SKM-1 (cell line): ENCODE measurements around the gene EFCAB7.
A peak's percentile ranks its signal among the peaks of the same experiment; 100 is the strongest.
"Not testable (repeated sequence)": the region's sequence is repeated elsewhere in the genome, so short reads cannot be mapped to it uniquely, and the experiment has no call there.

Source experiments
- DNase-seq: peaks from one replicate; lab custom pipeline; 2025; ENCODE audit not compliant: unreplicated experiment; lab: John Stamatoyannopoulos, UW

Gene EFCAB7

DNA sequence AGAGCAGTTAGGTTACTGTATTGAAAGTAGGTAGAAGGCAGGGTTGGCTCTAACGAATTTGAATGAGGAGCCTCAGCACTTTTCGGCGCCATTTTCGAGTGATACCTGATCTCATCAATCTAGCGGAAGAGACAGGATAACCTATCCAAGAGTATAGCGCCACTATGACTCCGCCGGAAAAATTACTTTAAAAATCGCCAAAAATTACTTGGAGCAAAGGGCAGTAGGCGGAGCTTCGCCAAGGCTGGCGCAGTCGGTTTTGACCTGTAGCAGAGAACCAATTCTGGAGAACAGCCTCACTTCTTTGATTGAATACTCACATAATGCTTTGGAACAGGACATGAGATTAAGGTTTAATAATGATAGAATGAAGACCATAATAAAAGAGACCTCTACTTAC, 25.6 kb downstream of the EFCAB7 start:
- no peak for DNase-seq

DNA sequence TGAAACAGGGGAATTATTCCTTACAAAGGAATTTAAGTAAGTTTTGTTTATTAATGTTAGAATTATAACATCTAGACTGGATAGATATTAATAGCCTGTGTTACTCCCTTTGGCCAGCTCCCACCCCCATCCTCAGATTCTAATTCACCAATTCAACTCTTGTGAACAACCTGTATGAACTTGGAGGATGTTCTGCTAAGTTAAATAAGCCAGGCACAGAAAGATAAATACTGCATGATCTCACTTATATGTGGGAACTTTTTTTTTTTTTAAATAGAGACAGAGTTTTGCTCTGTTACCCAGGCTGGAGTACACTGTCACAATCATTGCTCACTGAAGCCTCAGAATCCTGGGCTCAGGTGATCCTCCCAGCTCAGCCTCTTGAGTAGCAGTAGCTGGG, 32.2 kb downstream of the EFCAB7 start:
- DNase-seq, result no peak

DNA sequence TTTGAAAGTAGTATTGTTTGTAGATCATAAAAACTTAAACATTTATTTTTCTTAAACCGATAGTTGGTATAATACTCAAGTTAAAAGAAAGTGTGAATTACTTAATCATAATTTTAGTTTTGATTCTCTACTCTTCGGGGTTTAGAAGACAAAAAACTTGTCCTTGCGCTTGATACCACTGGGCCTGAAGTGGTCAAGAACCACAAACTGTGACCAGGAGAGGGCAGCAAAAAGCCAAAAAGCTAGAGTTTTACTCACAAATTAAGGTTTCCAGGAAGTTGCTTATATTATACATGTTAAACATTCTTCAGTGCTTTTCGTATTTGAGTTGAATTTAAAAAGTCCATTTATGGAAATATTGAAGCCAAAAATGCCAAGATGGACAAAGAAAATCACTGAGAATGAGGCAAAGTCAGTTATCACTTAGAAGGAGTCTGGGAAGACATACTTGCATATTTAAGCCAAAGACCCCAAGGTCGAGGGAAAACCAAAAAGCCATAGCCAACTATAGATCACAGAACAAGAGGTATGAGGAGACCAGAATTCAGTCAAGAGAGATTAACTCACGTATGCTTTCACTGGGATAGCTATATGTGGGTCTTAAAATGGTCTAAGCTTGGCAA, 34.2 kb downstream of the EFCAB7 start:
- DNase-seq, result no peak

DNA sequence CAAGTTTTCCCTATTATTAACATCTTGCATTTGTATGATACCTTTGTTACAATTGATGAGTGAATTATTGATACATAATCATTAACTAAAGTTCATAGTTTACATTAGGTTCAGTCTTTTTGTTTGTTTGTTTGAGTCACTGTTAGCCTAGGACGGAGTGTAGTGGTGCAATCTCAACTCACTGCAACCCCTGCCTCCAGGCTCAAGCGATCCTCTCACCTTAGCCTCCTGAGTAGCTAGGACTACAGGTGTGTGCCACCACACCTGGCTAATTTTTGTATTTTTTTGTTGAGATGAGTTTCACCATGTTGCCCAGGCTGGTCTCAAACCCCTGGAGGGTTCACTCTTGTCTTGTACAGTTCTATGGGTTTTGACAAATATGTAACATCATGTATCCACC, 36.0 kb downstream of the EFCAB7 start:
- no peak for DNase-seq

DNA sequence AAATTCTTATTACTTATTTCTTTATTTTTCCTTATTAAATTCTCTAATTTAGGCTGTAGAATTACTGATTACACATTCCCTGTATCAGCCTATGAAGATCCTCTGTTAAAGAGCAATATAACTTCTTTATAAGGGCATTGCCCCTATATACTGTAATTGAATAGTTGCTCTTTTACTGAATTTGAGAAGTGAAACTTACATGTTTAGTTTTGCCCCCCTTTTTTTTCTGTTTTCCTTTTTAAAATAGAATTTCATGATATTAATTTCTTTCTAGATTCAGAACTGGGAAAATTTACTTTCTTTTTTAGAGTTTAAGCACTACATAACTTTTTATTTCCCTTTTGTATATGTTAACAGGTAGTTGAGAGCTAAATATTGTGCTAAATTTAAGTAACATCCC, 40.4 kb downstream of the EFCAB7 start:
- DNase-seq, result no peak

DNA sequence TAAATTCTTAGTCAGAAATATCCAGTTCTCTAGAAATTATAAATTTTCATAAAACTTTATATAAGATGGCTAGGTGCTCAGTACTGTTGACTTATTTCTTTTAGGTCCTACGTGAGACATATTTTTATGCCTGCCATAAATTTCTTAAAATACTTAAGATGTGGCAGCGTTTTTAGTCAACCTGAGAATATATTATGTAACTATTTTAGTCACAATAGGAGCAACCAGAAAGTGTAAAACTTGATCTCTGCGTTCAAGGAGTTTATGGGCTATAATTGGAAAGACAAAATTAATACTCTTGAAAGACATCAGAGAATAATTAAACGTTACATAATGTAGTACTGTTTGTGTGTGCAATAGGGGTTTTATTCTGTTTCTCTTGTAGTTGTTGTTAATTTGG, 45.7 kb downstream of the EFCAB7 start:
- DNase-seq, result no peak

DNA sequence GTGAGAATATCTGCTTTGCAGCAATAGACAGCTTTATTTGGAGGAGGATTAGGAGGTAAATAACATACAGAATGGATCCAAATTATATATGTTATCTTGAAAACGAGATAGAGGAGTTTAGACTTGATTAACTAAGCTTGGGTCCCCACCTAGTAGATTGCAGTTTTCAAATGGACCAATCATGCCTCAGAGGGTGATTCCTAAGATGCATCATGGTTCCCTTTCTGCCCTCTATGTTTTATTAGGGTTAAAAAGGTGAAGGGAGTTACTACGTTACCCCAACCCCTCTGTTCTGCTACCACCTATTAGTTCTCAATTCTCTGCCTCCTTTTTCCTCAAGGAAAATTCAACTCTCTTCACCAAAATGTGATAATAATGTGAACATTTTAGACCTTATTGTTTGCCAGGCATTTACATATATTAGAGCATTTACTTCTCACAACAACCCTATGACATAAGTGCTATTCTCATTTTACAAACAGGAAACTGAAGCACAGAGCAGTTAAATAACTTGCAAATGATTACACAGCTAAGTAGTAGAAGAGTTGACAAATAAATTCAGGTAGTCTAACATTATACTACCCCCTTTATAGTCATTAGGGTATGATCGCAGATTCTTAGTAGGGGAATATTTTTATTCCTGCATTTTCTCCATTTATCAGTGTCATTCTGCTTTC, 46.5 kb downstream of the EFCAB7 start:
- no peak for DNase-seq

DNA sequence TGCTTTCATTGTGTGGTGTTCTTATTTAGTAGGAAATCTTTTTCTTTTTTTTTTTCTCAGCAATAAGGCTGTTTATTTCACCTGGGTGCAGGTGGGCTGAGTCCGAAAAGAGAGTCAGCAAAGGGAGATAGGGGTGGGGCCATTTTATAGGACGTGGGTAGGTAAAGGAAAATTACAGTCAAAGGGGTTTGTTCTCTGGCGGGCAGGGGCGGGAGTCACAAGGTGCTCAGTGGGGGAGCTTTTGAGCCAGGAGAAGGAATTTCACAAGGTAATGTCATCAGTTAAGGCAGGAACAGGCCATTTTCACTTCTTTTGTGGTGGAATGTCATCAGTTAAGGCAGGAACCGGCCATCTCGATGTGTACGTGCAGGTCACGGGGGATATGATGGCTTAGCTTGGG, 49.4 kb downstream of the EFCAB7 start:
- DNase-seq, result not testable (repeated sequence)

DNA sequence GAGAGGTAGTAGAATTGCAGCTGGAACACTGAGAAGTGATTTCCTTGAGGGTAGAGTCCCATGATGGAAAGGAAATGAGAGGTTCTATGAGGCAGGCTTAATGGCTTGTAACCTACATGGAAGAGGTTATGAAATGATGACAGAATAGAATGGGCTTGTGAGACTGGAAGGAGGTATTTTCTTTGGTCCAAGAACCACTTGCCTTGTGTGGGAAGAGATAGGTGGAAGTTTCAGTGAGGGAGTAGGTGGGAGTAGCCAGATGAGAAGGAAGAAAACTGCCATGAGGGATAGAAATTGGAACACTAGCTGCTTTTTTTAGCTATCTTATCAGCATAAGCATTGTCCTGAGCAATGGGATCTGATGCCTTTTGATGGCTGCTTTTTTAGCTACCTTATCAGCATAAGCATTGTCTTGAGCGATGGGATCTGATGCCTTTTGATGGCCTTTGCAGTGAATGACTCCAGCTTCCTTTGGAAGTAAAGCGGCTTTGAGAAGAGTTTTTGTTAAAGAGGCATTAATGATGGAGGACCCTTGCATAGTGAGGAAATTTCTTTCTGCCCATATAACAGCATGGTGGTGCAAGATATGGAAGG, 51.0 kb downstream of the EFCAB7 start:
- DNase-seq, result not testable (repeated sequence)

DNA sequence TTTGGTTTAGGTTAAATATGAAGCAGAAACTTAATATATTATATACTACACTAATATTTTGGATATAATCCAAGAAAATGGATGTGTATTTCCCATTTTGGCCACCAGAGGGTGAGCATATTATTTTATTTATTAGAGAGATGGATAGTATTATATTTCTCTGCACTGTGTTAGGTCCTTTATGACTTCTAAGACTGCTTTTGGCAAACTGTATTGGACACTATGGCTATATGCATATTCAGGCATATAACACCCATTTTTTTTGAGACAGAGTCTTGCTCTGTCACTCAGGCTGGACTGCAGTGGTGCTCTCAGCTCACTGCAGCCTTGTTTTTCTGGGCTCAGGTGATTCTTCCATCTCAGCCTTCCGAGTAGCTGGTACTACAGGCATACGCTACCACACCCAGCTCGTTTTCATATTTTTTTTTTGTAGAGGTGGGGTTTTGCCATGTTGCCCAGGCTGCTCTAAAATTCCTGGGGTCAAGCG, 52.1 kb downstream of the EFCAB7 start:
- DNase-seq, result no peak

DNA sequence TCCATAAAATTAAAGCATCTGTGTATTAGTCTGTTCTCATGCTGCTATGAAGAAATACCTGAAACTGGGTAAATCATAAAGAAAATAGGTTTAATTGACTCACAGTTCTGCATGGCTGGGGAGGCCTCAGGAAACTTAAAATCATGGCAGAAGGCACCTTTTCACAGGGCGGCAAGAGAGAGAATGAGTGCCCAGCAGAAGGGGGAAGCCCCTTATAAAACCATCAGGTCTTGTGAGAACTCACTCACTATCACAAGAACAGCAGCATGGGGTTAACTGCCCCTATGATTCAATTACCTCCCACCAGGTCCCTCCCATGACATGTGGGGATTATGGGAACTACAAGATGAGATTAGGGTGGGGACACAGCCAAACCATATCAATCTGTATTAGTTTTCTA, 63.0 kb downstream of the EFCAB7 start:
- DNase-seq, result not testable (repeated sequence)

DNA sequence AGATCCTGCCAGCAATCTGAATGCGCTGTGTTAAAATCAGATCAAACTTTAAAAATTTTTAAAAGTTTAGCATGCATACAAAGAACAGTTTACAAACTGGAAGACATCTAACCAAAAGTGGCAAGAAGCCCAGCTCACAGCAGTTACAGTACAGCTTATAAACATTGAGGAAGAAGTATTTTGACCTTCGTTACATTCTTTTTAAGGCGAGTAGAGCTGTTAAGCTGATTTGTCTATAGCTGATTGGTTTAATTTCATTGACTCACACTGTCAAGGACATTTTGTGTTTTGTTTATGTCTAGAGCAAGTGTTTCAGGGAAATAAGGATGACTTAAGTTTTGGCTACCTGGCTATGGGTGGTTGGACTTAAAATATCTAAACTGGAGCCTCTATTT, 66.8 kb downstream of the EFCAB7 start:
- DNase-seq, result no peak

DNA sequence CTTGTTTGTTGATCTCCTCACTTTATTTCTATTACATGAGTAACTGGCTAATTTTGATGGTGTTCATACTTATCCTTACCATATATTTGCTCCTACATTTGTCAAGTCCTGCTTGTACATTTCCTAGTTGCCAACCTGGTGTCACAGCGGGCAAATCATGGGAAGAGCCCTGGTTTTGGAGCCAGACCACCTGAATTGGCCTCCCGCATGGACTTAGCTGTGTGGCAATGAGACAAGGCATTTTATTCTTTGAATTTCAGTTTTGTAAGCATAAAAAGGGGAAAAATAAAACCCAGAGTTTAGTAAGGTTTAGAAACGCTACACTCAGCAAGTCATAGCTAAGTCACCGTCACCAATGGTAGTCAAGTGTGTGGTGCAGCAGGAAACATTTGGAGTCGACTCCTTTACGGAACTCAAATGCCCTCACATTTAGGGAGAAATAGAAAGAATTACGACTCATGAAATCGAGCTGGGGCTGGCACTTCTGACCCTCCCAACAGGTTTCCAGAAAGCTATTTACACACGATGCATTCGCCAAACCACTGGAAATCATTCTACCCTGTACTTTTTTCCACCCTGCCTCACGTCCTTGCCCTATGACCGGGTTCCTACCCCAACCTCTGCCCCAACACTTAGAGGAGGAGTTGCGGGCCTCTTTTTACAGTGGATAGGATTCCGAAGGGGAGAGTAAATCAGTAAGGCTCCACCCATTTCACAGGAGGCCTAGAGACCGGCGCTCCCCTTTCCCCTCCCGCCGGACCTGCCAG, 69.4 kb downstream of the EFCAB7 start:
- peak; percentile 43 for DNase-seq

DNA sequence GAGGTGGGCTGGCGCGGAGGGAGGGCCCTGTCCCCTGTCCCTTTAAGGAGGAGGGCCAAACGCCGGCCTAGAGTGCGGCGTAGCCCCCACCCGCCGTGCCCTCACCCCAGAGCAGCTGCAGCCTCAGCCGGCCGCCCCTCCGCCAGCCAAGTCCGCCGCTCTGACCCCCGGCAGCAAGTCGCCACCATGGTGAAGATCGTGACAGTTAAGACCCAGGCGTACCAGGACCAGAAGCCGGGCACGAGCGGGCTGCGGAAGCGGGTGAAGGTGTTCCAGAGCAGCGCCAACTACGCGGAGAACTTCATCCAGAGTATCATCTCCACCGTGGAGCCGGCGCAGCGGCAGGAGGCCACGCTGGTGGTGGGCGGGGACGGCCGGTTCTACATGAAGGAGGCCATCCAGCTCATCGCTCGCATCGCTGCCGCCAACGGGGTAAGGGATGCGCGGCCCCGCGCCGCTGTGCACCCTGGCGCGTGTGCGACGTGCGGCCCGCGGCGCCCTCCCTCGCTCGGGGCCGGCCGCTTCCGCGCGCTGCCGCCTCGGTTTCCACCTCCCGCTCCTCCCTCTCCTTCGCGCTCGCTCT, 70.1 kb downstream of the EFCAB7 start, which contains the start of gene PGM1:
TSS of gene PGM1 (plus strand) at position 109 of the 583 bp plus-strand sequence. CDS start at position 187, 78 bp downstream.
- DNase-seq, result peak; percentile 35

DNA sequence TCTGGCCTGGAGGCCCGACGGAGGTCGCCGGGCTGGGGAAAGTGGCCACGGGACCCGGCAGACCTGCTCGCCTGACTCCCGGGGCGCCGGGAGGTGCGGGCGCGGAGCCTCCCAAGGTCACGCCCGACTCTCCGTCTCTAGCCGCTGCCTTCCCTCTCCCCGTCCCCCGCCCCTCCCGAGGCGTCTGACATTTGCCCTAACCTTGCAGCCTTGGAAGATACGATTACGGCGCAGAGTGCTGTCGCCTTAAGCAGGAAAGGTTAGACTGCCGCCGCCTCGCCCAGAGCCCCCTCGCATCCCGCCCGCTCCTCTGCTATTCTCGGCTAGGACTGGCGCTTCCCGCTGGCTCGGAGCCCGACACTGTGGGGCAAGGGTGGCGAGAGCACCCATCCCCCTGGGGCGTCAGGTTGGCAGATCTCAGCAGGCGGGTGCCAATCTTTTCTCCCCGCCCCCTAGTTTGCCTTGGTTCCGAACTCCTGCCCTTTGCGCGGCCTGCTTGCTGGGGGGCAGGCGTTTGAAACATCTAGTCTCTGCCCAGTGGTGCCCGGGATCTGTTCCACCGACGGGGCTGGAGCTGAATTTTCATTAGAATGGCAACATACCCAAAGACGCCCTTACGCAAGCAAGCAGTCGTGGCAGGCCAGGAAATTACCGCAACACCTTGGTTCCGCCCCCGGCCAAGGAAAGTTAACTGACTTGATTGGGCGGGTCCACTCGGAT, 70.7 kb downstream of the EFCAB7 start:
- peak; percentile 52 for DNase-seq

DNA sequence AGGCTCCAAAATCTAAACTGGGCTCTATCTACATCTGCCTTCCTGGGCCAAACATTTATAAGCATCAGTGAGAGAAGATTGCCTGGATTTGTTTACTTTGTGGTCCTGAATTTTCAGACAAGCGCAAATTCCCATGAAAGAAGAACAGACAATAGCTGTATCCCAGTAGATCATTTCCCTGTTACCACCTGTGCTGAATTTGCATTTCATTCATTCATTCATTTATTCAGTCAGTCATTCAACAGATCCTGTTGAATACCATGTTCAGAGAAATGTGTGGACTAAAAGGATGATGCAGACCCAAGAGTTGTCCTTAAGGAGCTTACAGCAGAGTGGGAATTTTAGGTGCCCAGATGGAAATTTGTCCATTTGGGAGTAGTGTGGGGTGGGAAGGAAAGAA, 72.1 kb downstream of the EFCAB7 start:
- no peak for DNase-seq

DNA sequence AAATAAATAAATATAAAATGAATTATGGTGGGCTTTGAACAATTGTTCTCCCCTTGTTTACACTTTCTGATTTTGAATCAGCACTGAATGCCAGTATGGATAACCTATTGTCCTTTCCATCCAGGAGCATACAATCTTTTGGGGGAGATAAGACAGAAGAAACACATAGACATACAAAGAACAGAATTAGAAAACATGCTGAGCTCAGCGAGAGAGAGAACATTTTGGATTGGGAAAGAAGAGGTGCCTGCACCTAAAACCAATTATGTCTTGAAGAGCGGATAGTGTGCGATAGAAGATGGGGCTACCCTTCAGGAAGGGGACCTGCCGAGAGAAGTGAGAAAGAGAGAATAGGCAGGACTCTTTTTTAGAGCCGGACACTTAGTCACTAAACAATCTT, 76.5 kb downstream of the EFCAB7 start:
- no peak for DNase-seq

DNA sequence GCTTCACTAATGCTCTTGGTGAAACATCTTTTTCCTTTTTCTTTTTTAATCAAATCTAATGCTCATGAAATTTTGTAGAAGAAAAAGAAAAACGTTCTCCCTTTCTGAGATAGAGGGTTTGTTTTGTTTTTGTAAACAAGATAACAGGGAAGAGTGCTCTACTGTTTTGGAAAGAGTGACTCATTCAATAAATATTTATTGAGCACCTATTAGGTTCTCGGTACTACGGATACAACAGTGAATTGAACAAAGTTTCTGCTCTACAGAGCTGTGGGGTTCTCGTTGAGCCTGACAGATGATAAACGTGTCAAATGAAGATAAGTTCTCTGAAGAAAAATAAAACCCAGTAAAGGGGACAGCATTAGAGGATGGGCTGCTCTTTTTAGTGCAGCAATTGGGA, 76.9 kb downstream of the EFCAB7 start:
- no peak for DNase-seq

DNA sequence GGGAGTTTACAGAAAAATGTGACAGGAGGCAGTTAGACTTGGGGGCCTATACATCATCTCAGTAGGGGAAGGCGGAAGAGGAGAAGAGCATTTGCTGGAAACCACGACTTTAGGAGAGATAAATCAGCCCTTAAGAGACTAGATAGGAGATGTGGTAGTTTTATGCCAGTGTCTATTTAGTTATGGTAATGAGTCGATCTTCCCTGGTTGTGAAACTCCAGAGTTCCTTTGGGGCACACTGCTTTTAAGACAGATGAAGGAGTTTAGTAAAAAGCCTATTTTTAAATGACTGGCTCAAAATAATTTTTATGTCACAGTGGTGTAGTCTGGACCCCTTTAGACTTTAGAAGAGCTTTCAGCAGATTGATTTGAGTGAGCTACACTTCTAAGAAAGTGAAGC, 77.7 kb downstream of the EFCAB7 start:
- no peak for DNase-seq

DNA sequence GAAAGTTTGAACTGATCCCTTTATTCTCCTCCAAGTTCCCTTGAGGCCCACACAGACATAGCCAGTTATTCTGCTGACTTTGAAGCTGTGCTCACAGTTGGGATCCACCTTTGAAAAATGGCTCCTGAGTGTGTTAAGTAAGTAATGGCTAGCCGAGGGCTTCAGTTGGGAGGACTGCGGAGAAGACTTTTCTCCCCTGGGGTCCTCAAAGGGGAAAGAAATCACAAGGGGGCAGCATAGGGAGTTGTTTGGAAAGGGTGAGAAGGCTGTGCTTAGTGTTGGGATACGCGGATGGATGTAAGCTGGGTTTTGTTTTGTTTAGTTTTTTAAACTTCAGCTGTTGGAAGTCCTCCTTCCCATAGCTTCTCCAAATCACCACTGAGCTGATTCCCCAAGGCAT, 78.1 kb downstream of the EFCAB7 start:
- no peak for DNase-seq

DNA sequence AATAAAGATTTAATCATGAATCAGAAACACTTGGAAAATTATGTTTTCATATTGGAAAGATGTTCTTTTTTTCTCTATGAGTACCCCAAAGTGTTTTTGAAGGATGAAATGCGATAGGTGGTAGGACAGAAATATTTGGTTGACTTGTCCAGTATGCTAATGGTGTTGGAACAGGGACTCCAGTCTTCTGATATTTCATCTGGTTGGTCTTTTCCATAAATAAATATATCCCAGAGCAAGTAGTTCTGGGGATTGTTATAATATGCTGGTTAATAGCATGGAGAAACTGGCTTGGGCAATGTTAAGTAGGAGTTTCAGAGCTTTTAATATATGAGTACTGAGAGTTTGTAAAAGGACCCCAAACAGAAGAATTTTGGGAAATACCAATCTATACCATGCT, 78.6 kb downstream of the EFCAB7 start:
- DNase-seq, result no peak
